NAMALWA (cell line): Measurements from ENCODE around the gene ZNF791.
"Not testable (repeated sequence)": the region's sequence is repeated elsewhere in the genome, so short reads cannot be mapped to it uniquely, and the experiment has no call there.

ENCODE experiments used
- DNase-seq: peaks from one replicate; pipeline ENCODE4 v3.0.0-alpha.2; 2015; ENCODE audit warnings: low spot score

Gene ZNF791

GRCh38 chr19:12610540-12611360, at the start of gene ZNF791, which contains the start of gene ZNF490:
ZNF791 (plus strand) TSS chr19:12610920; CDS start chr19:12611080, 160 bp downstream.
ZNF490 (minus strand) TSS chr19:12610813; CDS start chr19:12610680, 133 bp downstream.
- DNase-seq, result peak; percentile 99

- DNase-seq, result peak; percentile 91
These were observed 46.6 kb upstream of the ZNF791 start for GRCh38 chr19:12564016-12564664.

DNA sequence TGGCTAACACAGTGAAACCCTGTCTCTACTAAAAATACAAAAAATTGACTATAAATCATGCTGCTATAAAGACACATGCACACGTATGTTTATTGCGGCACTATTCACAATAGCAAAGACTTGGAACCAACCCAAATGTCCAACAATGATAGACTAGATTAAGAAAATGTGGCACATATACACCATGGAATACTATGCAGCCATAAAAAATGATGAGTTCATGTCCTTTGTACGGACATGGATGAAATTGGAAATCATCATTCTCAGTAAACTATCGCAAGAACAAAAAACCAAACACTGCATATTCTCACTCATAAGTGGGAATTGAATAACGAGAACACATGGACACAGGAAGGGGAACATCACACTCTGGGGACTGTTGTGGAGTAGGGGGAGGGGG, 44.3 kb upstream of the ZNF791 start:
- DNase-seq, result not testable (repeated sequence)

GRCh38 chr19:12567951-12568350, 42.8 kb upstream of the ZNF791 start:
- DNase-seq, result no peak

GRCh38 chr19:12574036-12574435, 36.7 kb upstream of the ZNF791 start:
- DNase-seq, result peak; percentile 62

GRCh38 chr19:12578641-12579040, 32.1 kb upstream of the ZNF791 start:
- DNase-seq, result no peak

DNA sequence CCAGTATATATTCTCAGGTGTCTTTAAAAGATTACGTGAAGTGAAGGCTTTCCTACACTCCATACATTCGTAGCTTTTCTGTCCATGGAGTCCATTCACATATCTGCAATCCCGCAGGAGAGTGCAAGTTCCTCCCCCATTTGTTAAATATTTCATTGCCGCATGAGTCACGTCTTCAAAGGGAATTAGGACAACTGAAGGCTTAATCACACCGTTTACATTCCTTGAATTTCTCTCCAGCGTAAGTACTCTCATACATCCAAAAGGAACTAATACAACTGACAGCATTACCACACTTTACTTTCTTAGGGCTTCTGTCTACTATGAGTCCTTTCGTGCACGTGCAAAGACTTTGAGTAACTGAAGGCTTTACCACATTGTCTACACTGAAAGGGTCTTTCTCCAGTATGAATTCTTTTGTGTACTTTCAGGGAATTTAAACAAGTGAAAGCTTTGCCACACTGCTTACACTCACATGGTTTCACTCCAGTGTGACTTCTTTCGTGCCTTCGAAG, 30.5 kb upstream of the ZNF791 start:
- no peak for DNase-seq

GRCh38 chr19:12581100-12581499, 29.6 kb upstream of the ZNF791 start:
- no peak for DNase-seq

GRCh38 chr19:12596485-12596884, 14.2 kb upstream of the ZNF791 start:
- DNase-seq, result no peak

- no peak for DNase-seq
These were observed 13.7 kb upstream of the ZNF791 start for GRCh38 chr19:12596927-12597548.

GRCh38 chr19:12597594-12597993, 13.1 kb upstream of the ZNF791 start:
- DNase-seq, result no peak

DNA sequence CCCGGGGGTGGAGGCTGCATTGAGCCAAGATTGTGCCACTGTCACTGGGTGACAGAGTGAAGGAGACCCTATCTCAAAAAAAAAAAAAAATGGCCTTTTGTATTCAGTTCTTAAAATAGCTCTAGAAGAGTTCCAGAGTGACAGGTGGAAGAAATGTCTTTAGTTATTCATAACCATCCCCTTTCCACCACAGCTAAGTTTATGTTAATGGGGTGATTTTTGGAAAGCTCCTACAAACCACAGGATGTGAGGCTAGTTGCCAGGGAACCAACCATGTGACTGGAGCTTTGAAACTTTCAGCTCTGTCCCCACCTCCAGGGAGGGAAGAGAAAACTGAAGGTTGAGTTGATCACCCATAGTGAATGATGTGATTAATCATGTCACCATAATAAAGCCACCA, 7.0 kb upstream of the ZNF791 start:
- DNase-seq, result peak; percentile 25

- DNase-seq, result no peak
These were observed 3.9 kb upstream of the ZNF791 start for GRCh38 chr19:12606796-12607195.

DNA sequence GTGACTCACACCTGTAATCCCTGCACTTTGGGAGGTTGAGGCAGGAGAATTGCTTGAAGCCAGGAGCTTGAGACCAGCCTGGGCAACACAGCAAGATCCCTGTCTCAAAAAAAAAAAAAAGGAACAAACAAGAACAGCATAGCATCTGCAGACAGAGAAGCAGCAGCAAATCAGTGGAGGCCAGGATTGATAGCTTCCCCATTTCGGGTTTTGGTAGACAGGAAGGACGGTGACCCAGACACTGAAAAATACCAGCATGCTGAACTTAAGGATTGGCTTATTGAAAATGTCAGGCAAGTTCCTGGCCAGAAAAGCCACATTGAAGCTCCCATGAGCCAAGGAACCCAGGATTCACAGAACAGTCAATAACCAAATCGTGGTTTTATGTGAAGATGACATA, 3.1 kb upstream of the ZNF791 start:
- no peak for DNase-seq

GRCh38 chr19:12611361-12611699, 610 bp downstream of the ZNF791 start:
- no peak for DNase-seq

- no peak for DNase-seq
These were observed 6.9 kb downstream of the ZNF791 start for GRCh38 chr19:12617646-12618045.

DNA sequence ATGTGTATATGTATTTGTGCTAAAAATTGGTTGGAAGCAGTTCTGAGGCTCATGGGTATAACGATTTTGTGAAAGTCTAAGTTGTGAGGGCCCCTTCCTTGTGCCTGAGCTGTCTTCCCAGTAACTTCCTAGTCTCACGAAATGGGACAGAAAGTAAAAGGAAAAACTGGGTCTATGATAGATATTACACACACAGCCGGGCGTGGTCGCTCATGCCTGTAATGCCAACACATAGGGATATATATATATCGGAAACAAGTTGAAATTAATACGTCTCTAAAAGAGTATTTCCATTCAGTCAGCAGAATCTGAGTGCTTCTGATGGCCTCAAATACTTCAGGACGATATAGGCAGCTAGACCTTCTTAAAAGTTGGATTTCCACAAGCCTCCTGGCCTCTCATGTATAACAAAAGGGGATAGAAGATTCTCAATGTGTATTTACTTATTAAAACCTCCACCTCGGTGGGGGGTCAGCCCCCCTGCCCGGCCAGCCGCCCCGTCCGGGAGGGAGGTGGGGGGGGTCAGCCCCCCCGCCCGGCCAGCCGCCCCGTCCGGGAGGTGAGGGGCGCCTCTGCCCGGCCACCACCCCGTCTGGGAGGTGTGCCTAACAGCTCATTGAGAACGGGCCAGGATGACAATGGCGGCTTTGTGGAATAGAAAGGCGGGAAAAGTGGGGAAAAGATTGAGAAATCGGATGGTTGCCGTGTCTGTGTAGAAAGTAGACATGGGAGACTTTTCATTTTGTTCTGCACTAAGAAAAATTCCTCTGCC, 10.7 kb downstream of the ZNF791 start:
- DNase-seq, result not testable (repeated sequence)

GRCh38 chr19:12623361-12624031, 12.8 kb downstream of the ZNF791 start:
- no peak for DNase-seq

- DNase-seq, result no peak
These were observed 16.2 kb downstream of the ZNF791 start for GRCh38 chr19:12626958-12627357.

- DNase-seq, result no peak
These were observed 17.6 kb downstream of the ZNF791 start for GRCh38 chr19:12628040-12629022.
